HL-60 (cell line): ENCODE measurements around the gene TTYH3.

Experiments
- DNase-seq, 2 experiments: peaks; one replicate each; pipeline ENCODE4 v3.0.0-alpha.2; 2010 to 2020; ENCODE audit warnings: low read depth in 1 of 2, low spot score in 1 of 2
- H3K27ac ChIP-seq: fragments of 250-450 bp; sonication (Bioruptor Pico); replicated peaks from 2 replicates; pipeline ENCODE4 v1.5.1; 2020; ENCODE audit warnings: mild to moderate bottlenecking, moderate library complexity
- H3K27me3 ChIP-seq: fragments of 250-450 bp; sonication (Bioruptor Pico); 2 replicates; pipeline ENCODE4 v1.5.1; 2021; ENCODE audit warnings: mild to moderate bottlenecking, moderate library complexity; ENCODE audit not compliant: insufficient read depth, poor library complexity, severe bottlenecking
- H3K4me3 ChIP-seq: replicated peaks from 2 replicates; pipeline ENCODE4 v1.5.1; 2011; ENCODE audit warnings: mild to moderate bottlenecking, control low read depth, low read length; ENCODE audit not compliant: insufficient read depth
- CTCF ChIP-seq: IDR thresholded peaks from one replicate; pipeline ENCODE4 v1.5.1; 2011; ENCODE audit warnings: low read length, control low read depth, inconsistent platforms; ENCODE audit not compliant: insufficient read depth
- GABPA ChIP-seq: IDR thresholded peaks from 2 replicates; pipeline ENCODE4 v1.6.1; 2012; ENCODE audit warnings: low read depth
- POLR2AphosphoS5 ChIP-seq: IDR thresholded peaks from 2 replicates; pipeline ENCODE4 v1.6.1; 2012; ENCODE audit warnings: low read depth
- REST ChIP-seq: IDR thresholded peaks from 2 replicates; pipeline ENCODE4 v1.6.1; 2012; ENCODE audit warnings: low read depth; ENCODE audit not compliant: insufficient replicate concordance
- SPI1 ChIP-seq: IDR thresholded peaks from 2 replicates; pipeline ENCODE4 v1.6.1; 2012; ENCODE audit warnings: low read depth, mild to moderate bottlenecking, borderline replicate concordance

TTYH3 gene

GRCh38 chr7:2628891-2629290 is 2.9 kb upstream of the TTYH3 start:
- no peak overlapping the region for H3K27ac ChIP-seq
- no peak for TF ChIP-seq GABPA
- no peak for TF ChIP-seq POLR2AphosphoS5
- no peak for TF ChIP-seq REST
- TF ChIP-seq SPI1, result no peak
- no peak for TF ChIP-seq CTCF
- H3K4me3 ChIP-seq, result no peak overlapping the region

GRCh38 chr7:2629746-2630681 is 1.8 kb upstream of the TTYH3 start:
- TF ChIP-seq GABPA, result no peak
- no peak for TF ChIP-seq POLR2AphosphoS5
- no peak for TF ChIP-seq REST
- Histone ChIP-seq H3K4me3 (no peak overlapping the region), H3K27me3 (no peaks in the 10 kb centered on the region), H3K27ac (no peak overlapping the region)
- DNase-seq, result no peak

More at GRCh38 chr7:2628891-2629290, 2.9 kb upstream of the TTYH3 start:
- DNase-seq, result no peak
- H3K27me3 ChIP-seq, result no peaks in the 10 kb centered on the region

- H3K27ac ChIP-seq, result peak overlapping the region; percentile 53
- H3K4me3 ChIP-seq, result peak overlapping the region; percentile 84
- TF ChIP-seq GABPA, result no peak
- TF ChIP-seq REST, result no peak
- TF ChIP-seq SPI1, result no peak
- TF ChIP-seq POLR2AphosphoS5, result no peak
- no peak for TF ChIP-seq CTCF
- peak in 1 of 2 experiments; percentile 50 for DNase-seq
- H3K27me3 ChIP-seq, result no peaks in the 10 kb centered on the region
Observed at GRCh38 chr7:2632733-2633537, 1.1 kb downstream of the TTYH3 start.
